Mucosa of stomach (tissue), 1 donor: ENCODE results near the gene AKT1.
A peak's percentile ranks its signal among the peaks of the same experiment; 100 is the strongest.

Experiments
- H3K27me3 ChIP-seq: one replicate; pipeline ENCODE4 v1.7.0; 2013; ENCODE audit warnings: mild to moderate bottlenecking, low read length; ENCODE audit not compliant: control insufficient read depth, insufficient read depth
- H3K36me3 ChIP-seq: one replicate; pipeline ENCODE4 v1.7.0; 2013; ENCODE audit warnings: low read length; ENCODE audit not compliant: control insufficient read depth, insufficient read depth
- H3K4me1 ChIP-seq: one replicate; pipeline ENCODE4 v1.7.0; 2013; ENCODE audit warnings: mild to moderate bottlenecking, low read length; ENCODE audit not compliant: control insufficient read depth, insufficient read depth
- H3K4me3 ChIP-seq: one replicate; pipeline ENCODE4 v1.7.0; 2013; ENCODE audit warnings: low read length
- H3K9ac ChIP-seq: one replicate; pipeline ENCODE4 v1.7.0; 2013; ENCODE audit warnings: mild to moderate bottlenecking, low read length, moderate library complexity
- H3K9me3 ChIP-seq: one replicate; pipeline ENCODE4 v1.7.0; 2013; ENCODE audit warnings: mild to moderate bottlenecking, low read length, moderate library complexity; ENCODE audit not compliant: control insufficient read depth
- donor health status: Pancreatic carcinoma.

AKT1 gene

DNA sequence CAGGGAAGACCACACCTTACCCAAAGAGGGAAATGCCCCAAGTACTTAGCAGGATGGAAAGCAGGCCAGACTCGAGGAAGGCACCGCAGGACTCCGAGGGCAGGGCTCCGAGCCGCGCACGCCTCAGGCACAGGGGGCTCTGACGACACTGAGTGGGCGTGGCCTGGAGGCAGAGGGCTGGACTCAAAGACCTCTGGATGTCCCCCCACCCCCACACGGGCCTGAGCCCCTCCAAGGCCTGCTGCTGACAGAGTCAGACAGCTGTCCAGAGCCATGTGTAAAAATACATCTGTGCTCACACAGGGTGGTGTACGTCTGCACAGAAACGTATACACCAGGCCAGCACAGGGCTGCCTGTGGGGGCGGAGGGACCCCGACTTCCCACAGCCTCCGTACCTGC, 1.4 kb downstream of the AKT1 start:
- Histone ChIP-seq H3K27me3 (no peaks in the 10 kb centered on the region), H3K9me3 (no peaks in the 10 kb centered on the region), H3K4me3 (peak overlapping the region; percentile 80), H3K4me1 (peaks cover 67% of the 10 kb centered on the region), H3K9ac (peak overlapping the region; percentile 80), H3K36me3 (peaks cover 6% of the 10 kb centered on the region)

DNA sequence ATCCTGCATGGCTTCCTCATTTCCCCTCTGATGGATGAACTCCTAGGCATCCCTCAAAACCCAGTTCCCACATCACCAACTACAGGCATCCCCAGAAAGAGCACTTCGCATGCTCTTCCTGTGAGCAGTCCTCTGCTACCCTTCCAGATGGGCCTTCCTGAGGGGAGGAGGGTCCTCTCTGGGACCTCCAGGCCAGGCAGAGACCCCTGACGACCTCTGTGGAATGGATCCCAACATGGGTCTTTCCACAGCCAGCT, 1.9 kb downstream of the AKT1 start:
- Histone ChIP-seq H3K36me3 (peaks cover 6% of the 10 kb centered on the region), H3K4me1 (peaks cover 63% of the 10 kb centered on the region), H3K9me3 (no peaks in the 10 kb centered on the region), H3K27me3 (no peaks in the 10 kb centered on the region), H3K4me3 (no peak overlapping the region), H3K9ac (peak overlapping the region; percentile 80)

DNA sequence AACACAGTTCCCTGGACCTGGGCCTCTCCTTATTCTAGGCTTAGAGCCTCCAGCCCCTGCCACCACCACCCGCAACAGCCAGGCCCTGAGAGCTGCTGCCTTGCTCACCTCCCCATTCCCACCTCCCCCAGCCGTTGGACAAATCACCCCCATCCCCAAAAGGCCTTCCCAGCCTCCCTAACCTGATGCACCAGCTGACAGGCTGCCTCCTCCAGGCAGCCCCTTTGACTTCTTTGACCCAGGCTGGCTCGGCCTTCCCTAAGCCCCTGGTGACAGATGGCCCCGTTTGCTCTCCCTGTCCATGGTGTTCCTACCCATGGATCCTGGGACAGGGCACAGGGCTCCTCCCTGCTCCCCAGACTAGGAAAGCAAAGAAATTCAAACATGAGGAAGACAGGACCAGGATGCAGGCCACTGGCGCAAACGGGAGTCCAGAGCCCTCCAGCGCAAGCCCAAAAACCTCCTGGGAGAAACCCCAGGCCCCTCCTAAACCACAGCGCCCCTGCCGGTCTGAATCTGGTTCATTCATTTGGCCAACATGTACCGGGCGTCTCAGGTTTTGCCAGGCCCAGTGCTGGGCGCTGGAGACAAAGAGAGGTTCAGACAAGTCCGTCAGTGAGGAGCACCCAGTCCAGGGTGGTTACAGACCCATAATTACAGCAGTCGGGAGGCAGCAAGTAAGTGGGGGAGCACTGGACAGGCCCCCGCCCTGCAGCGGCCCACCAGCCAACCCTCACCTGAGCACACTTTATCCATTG, 2.4 kb downstream of the AKT1 start:
- Histone ChIP-seq H3K4me3 (no peak overlapping the region), H3K27me3 (no peaks in the 10 kb centered on the region), H3K9ac (peak overlapping the region; percentile 80), H3K36me3 (peaks cover 6% of the 10 kb centered on the region), H3K9me3 (no peaks in the 10 kb centered on the region), H3K4me1 (peaks cover 59% of the 10 kb centered on the region)

DNA sequence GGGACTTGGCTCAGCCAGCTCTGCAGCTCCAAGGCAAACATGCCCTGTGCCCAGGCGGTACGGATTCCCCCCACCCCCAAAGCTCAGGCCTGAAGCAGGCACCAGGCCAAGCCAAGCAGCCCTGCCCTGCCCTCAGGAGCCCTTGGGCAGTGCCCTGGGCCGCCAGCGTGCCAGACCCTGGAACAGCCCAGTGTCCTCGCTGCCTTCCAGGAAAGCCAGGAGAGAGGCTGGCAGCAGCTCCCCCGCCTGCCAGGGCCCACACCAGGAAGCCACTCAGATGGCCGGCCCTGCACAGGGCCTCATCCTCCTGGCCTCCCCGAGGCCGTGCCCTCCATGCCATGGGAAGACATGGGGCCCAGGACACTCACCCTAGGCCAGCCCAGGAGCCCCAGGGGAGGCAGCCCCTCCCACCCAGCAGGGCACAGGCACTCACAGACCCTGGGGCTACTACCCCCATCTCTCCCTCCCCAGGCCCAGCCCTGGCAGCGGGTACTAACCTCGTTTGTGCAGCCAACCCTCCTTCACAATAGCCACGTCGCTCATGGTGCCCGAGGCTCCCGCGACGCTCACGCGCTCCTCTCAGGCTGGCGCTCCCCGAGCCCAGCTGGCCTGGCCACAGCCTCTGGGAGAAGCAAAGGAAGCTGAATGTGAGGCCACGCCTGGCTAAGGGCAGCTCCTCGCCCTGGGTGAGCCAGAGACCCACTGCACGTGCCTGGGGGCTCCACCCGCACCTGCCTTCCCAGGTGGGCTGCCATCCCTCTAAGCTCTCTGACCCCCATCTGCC, 3.3 kb downstream of the AKT1 start:
- Histone ChIP-seq H3K36me3 (peaks cover 6% of the 10 kb centered on the region), H3K27me3 (no peaks in the 10 kb centered on the region), H3K9ac (peak overlapping the region; percentile 80), H3K4me3 (no peak overlapping the region), H3K4me1 (peaks cover 59% of the 10 kb centered on the region), H3K9me3 (no peaks in the 10 kb centered on the region)

DNA sequence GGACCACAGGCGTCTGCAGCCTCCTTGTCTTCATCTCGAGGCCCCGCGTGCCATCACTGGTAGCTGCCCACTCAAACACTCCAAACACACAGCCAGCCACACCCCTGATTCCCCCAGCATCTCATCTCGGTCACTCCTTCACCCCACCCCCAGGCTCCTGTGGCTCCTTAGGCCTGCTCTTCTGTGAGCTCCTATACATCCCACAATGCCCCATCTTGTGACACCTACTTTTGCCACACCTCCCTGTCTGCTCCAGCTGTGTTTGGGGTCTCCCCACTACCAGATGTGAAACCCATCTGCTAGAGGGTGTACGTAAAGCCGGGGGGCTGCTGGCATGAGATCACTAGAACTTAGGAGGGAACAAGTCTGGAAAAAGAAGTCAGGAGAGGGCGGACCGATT, 4.1 kb downstream of the AKT1 start:
- peaks cover 59% of the 10 kb centered on the region for H3K4me1 ChIP-seq
- H3K4me3 ChIP-seq: no peak overlapping the region
- peaks cover 6% of the 10 kb centered on the region for H3K36me3 ChIP-seq
- peak overlapping the region; percentile 28 for H3K9ac ChIP-seq
- no peaks in the 10 kb centered on the region for H3K27me3 ChIP-seq
- H3K9me3 ChIP-seq: no peaks in the 10 kb centered on the region

DNA sequence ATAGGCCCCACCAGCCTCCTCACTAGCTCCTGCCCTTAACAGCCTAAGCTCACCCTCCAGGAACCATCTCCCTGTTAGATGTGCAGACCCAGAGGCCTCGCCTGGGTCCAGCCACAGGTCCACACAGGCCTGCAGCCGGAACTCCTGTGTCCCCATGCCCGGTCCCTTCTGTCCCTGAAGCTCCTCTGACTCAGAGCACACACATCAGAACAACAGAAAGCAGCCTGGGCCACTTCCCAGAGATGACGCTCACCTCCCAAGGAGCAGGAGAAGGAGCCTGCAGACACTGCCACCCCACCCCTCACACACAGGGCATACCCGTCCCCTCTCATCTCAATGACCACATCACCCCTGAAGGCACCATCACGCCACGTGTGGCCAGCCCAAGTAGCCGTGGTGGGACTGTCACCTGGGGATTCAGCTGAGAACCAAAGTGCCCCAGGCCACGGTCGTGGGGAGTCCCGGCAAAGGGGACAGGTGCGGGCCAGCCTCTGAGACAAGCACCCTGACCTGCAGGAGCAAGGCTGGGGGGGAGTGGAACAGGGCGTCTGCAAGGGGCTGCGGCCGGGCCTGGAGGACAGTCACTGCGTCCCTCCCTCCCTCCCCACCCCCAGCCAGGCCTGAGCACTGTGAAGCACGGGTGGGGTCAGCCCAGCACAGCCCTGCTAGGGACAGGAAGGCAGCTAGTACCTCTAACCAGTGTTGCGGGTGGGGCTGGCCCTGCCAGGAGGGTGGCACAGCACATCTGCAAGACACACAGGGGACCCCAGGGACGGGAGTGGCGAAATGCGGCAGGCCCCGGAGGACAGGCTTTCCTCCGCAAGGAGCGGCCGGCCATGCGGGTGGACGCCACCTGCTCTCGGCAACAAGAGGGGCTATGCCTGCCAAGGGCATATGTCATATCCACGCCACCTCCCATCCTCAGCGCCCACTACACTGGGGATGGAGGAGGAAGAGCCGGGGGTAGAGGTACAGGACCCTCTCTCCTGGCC, 5.5 kb downstream of the AKT1 start:
- Histone ChIP-seq H3K4me1 (peaks cover 54% of the 10 kb centered on the region), H3K36me3 (peaks cover 6% of the 10 kb centered on the region), H3K9me3 (no peaks in the 10 kb centered on the region)

DNA sequence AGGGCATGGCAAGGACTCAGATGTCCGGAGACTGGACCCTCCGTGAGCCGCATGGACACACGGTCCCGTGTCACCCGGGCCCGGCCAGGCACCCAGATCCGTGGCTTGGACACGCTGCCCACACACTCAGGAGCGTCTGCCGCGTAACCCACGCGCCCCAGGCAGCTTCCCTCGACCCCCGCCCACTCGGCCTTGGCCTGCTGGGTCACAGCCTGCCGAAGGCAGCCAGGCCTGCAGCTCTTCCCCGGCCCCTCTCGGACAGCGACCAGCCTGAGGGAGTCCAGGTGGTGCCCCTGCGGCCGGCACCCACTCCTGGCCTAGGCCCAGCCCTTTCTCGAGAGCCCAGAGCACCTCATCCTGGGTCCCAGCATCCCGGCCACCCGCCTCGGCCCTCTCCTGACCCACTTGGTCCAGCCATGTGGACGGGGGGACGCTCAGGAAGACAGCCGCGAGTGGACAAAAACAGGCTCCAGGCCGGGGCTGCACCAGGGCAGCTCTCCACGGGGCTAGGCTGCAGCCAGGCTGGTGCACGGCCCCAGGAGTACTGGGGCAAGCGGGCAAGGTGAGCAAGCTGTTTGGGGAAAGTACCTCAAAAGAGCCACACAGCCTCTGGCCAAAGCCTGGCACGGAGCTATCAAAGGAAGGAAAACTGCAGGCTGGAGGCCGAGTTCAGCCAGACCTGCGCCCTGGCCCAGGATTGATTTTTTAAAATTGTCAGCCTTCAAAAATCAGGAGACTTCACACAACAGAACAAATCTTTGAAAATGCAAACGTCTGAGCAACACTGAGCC, 6.5 kb downstream of the AKT1 start:
- Histone ChIP-seq H3K36me3 (peaks cover 6% of the 10 kb centered on the region), H3K4me1 (peaks cover 46% of the 10 kb centered on the region)

More for the DNA sequence above, 5.5 kb downstream of the AKT1 start:
- no peak overlapping the region for H3K9ac ChIP-seq
- no peak overlapping the region for H3K4me3 ChIP-seq
- H3K27me3 ChIP-seq: no peaks in the 10 kb centered on the region

DNA sequence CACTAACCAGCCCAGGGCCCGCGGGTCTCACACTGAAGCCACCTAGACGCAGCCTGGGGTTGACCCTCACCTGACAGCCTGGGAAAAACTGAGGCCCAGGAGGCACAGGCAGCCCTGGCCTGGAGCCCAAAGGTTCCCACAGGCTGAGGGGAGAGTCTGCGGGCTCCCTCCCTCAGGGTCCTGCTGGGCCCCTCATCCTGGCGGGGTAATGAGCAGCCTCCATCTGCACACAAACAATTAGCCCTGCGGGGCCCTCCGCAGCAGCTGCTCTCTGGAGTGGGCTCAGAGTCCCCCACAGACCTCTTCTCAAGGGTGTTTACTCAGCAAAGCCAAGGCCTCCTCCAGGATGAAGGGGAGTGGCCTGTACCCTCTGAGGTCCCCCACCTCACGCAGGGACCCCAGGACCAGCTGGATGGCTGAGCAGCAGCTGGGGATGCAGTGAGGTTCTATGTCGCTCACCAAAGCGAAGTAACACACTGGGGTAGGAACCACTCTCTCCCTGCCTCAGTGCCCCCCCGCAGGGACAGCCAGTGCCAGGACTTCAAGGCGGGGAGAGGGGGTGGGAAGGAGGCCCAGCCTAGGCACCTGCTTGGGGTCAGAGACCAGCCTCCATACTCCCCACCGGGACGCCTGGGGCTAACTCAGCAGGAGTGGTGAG, 7.3 kb downstream of the AKT1 start:
- no peaks in the 10 kb centered on the region for H3K9me3 ChIP-seq
- H3K4me3 ChIP-seq: no peak overlapping the region
- H3K4me1 ChIP-seq: peaks cover 38% of the 10 kb centered on the region
- no peaks in the 10 kb centered on the region for H3K27me3 ChIP-seq
- no peak overlapping the region for H3K9ac ChIP-seq
- peaks cover 6% of the 10 kb centered on the region for H3K36me3 ChIP-seq

More for the DNA sequence above, 6.5 kb downstream of the AKT1 start:
- H3K4me3 ChIP-seq: no peak overlapping the region
- H3K9ac ChIP-seq: no peak overlapping the region
- H3K9me3 ChIP-seq: no peaks in the 10 kb centered on the region
- H3K27me3 ChIP-seq: no peaks in the 10 kb centered on the region

DNA sequence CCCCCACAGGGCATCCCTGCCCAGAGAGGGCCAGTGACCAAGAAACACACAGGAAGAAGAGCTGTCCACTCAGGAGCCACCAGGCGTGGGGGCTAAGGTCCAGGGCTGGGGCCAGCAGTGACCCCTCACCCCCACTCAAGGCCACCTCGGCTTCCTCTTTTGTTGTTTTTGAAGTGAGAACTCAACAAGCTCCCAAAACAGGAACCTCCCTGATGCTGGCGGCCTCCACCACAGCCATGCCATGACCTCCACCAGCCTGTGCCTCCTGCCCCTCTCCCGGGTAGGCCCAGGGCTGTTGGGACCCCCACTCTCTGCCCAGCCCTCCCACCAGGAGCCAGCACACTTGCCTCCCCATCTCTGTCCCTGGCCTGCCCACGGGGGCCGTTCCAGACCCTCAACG, 7.8 kb downstream of the AKT1 start:
- H3K9me3 ChIP-seq: no peaks in the 10 kb centered on the region
- peaks cover 33% of the 10 kb centered on the region for H3K4me1 ChIP-seq
- H3K36me3 ChIP-seq: peaks cover 6% of the 10 kb centered on the region
- H3K9ac ChIP-seq: no peak overlapping the region
- H3K4me3 ChIP-seq: no peak overlapping the region
- H3K27me3 ChIP-seq: no peaks in the 10 kb centered on the region

DNA sequence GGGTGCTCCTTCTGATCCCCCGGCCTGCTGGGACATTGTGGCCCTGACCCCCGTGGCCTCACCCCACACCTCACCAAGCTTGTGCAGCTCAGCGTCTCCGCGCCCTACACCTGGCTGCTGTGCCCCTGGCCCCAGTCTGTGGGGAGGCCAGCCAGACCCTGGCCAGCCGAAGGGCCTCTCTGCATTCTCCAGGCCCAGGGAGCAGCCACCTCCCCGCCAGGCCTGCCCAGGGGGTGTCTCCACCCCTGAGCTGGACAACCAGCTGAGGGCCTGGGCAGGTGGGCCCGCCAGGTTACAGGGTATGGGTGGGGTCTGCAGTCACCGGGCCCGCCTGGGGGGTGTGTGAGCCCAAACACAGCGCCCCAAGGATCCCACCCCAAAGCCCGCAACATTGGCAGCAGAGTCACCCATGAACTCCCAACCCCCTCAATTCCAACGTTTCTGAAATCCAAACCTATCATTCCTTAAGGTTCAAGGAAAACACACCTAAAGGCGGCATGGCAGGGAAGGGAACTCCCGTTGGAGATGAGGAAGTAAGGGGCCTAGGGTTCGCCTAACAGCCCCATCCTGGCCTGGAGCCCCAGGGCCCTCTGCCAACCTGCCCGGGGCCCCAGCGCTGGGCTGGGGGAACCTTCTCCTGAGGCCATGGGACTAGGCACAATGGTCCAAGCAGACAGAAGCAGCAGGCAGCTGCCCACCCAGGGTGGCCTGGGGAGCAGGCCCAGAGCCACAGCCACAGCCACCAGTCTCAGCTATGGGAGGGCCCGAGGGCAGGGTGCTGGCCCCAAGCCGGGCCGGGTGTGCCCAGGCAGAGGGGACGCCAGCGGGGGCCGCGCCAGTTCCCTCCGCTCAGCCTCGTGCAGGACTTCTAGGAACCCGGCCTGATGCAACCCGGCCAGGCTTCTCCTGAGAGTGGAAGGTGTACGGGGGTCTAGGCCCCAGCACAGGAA, 8.5 kb downstream of the AKT1 start:
- peak overlapping the region; percentile 34 for H3K9ac ChIP-seq
- H3K27me3 ChIP-seq: no peaks in the 10 kb centered on the region
- peaks cover 6% of the 10 kb centered on the region for H3K36me3 ChIP-seq
- H3K4me1 ChIP-seq: peaks cover 25% of the 10 kb centered on the region
- H3K9me3 ChIP-seq: no peaks in the 10 kb centered on the region
- no peak overlapping the region for H3K4me3 ChIP-seq
